Loucy (cell line): ENCODE measurements around the gene C20orf204.

Experiments used
- CTCF ChIP-seq: fragments of 200-600 bp; sonication (generic); conservative IDR thresholded peaks from 2 replicates; pipeline ENCODE4 v1.5.1; 2014; ENCODE audit warnings: mild to moderate bottlenecking, antibody characterized with exemption, low read length
- EZH2phosphoT487 ChIP-seq: fragments of 200-600 bp; IDR thresholded peaks from 2 replicates; pipeline ENCODE4 v1.6.1; 2018; ENCODE audit warnings: antibody characterized with exemption, mild to moderate bottlenecking, moderate library complexity, borderline replicate concordance

GRCh38 chr20:64032706-64033624 lies 3.0 kb upstream of the C20orf204 start:
- TF ChIP-seq CTCF (no peak), EZH2phosphoT487 (no peak)
